SJSA1 (cell line): Measurements from ENCODE around the gene FAM228B. TPM values are rescaled to one million over a fixed set of nuclear protein-coding genes. Genes with fewer than 3 reads are reported as not detected.
"Not testable (repeated sequence)": the region's sequence is repeated elsewhere in the genome, so short reads cannot be mapped to it uniquely, and the experiment has no call there.

Experiments
- DNase-seq, 2 experiments: peaks; one replicate each; pipeline ENCODE4 v3.0.0-alpha.2; 2015 to 2020; ENCODE audit warnings: low spot score in 2 of 2, low read depth in 1 of 2
- H3K27ac ChIP-seq: fragments of 250-450 bp; sonication (Bioruptor Pico); 2 replicates; pipeline ENCODE4 v1.5.1; 2020; ENCODE audit warnings: mild to moderate bottlenecking, moderate library complexity
- H3K27me3 ChIP-seq: fragments of 250-450 bp; sonication (Bioruptor Pico); replicated peaks from 2 replicates; pipeline ENCODE4 v1.5.1; 2020; ENCODE audit warnings: mild to moderate bottlenecking, moderate library complexity
- H3K36me3 ChIP-seq: fragments of 250-450 bp; sonication (Bioruptor Pico); 2 replicates; pipeline ENCODE4 v1.5.1; 2020; ENCODE audit warnings: mild to moderate bottlenecking
- H3K4me1 ChIP-seq: fragments of 250-450 bp; sonication (Bioruptor Pico); replicated peaks from 2 replicates; pipeline ENCODE4 v1.6.1; 2021; ENCODE audit warnings: mild to moderate bottlenecking
- H3K4me3 ChIP-seq: fragments of 250-450 bp; sonication (Bioruptor Pico); 2 replicates; pipeline ENCODE4 v1.5.1; 2020; ENCODE audit warnings: mild to moderate bottlenecking
- H3K9me3 ChIP-seq: fragments of 250-450 bp; sonication (Bioruptor Pico); replicated peaks from 2 replicates; pipeline ENCODE4 v1.5.1; 2020; ENCODE audit warnings: mild to moderate bottlenecking
- total RNA-seq: library from RNA; depleted of rRNA; stranded (reverse); fragments of >200 nt; shearing (Covaris generic); gene quantifications from 2 replicates; pipeline ENCODE4 v1.2.3, GENCODE V29; 2014

FAM228B gene
- total RNA-seq, 1 experiment from 2014 or later, result 5.1 TPM

GRCh38 chr2:24110660-24111303, 12.5 kb upstream of the FAM228B start:
- no peak for DNase-seq
- Histone ChIP-seq H3K4me3 (no peak overlapping the region), H3K36me3 (no peaks in the 10 kb centered on the region), H3K9me3 (no peaks in the 10 kb centered on the region), H3K27me3 (no peaks in the 10 kb centered on the region), H3K27ac (no peak overlapping the region), H3K4me1 (no peaks in the 10 kb centered on the region)

- Histone ChIP-seq H3K4me3 (no peak overlapping the region), H3K27ac (no peak overlapping the region), H3K9me3 (no peaks in the 10 kb centered on the region), H3K36me3 (no peaks in the 10 kb centered on the region), H3K4me1 (no peaks in the 10 kb centered on the region), H3K27me3 (no peaks in the 10 kb centered on the region)
- no peak for DNase-seq
Measured at GRCh38 chr2:24111407-24111901, 11.8 kb upstream of the FAM228B start.

- no peak for DNase-seq
- Histone ChIP-seq H3K9me3 (no peaks in the 10 kb centered on the region), H3K4me3 (no peak overlapping the region), H3K36me3 (no peaks in the 10 kb centered on the region), H3K27ac (no peak overlapping the region), H3K27me3 (no peaks in the 10 kb centered on the region), H3K4me1 (no peaks in the 10 kb centered on the region)
Measured at GRCh38 chr2:24115057-24115456, 8.2 kb upstream of the FAM228B start.

- Histone ChIP-seq H3K9me3 (no peaks in the 10 kb centered on the region), H3K4me3 (no peak overlapping the region), H3K27ac (no peak overlapping the region), H3K27me3 (no peaks in the 10 kb centered on the region), H3K4me1 (peaks cover 6% of the 10 kb centered on the region), H3K36me3 (peaks cover under 1% of the 10 kb centered on the region; the same call in 1 of the 2 replicates)
- no peak for DNase-seq
Measured at GRCh38 chr2:24117902-24118301, 5.4 kb upstream of the FAM228B start.

- H3K27ac ChIP-seq, result no peak overlapping the region
- no peak for DNase-seq
- no peak overlapping the region for H3K4me3 ChIP-seq
Measured at GRCh38 chr2:24121066-24121465, 2.2 kb upstream of the FAM228B start.

DNA sequence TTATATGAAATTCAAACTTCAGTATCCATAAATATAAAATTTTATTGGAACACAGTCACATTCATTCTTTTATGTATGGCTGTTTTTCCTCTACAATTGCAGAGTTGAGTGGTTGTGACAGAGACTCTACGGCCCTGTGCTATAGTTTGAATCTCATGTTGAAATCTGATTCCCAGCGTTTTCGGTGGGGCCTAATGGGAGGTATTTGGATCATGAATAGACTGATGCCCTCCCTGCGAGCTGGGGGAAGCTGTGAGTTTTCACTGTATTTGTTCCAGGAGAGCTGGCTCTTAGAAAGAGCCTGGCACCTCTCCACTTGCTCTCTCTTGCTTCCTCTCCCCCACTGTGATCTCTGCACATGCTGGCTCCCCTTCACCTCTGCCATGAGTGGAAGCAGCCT, 1.8 kb upstream of the FAM228B start:
- H3K27ac ChIP-seq, result no peak overlapping the region
- H3K9me3 ChIP-seq, result peaks cover 4% of the 10 kb centered on the region; the same call in 1 of the 2 replicates
- H3K27me3 ChIP-seq, result no peaks in the 10 kb centered on the region
- no peak for DNase-seq
- peaks cover 27% of the 10 kb centered on the region for H3K4me1 ChIP-seq
- no peak overlapping the region for H3K4me3 ChIP-seq
- H3K36me3 ChIP-seq, result peaks cover 9% of the 10 kb centered on the region

More at GRCh38 chr2:24121066-24121465, 2.2 kb upstream of the FAM228B start:
- peaks cover 9% of the 10 kb centered on the region for H3K36me3 ChIP-seq
- peaks cover 4% of the 10 kb centered on the region; the same call in 1 of the 2 replicates for H3K9me3 ChIP-seq
- peaks cover 27% of the 10 kb centered on the region for H3K4me1 ChIP-seq
- H3K27me3 ChIP-seq, result no peaks in the 10 kb centered on the region

- no peak for DNase-seq
- Histone ChIP-seq H3K27ac (peak overlapping the region; percentile 91), H3K4me1 (peaks cover 27% of the 10 kb centered on the region)
Measured at GRCh38 chr2:24122366-24123194, 689 bp upstream of the FAM228B start.

GRCh38 chr2:24123922-24124580, 782 bp downstream of the FAM228B start:
- Histone ChIP-seq H3K27ac (peak overlapping the region; percentile 91), H3K27me3 (no peaks in the 10 kb centered on the region)
- peak in 1 of 2 experiments; percentile 80 for DNase-seq

More at GRCh38 chr2:24122366-24123194, 689 bp upstream of the FAM228B start:
- Histone ChIP-seq H3K4me3 (peak overlapping the region; percentile 98), H3K36me3 (peaks cover 9% of the 10 kb centered on the region), H3K27me3 (no peaks in the 10 kb centered on the region), H3K9me3 (peaks cover 4% of the 10 kb centered on the region; the same call in 1 of the 2 replicates)

GRCh38 chr2:24125956-24126355, 2.7 kb downstream of the FAM228B start:
- Histone ChIP-seq H3K4me1 (peaks cover 27% of the 10 kb centered on the region), H3K4me3 (no peak overlapping the region), H3K9me3 (peaks cover 4% of the 10 kb centered on the region; the same call in 1 of the 2 replicates), H3K36me3 (peaks cover 9% of the 10 kb centered on the region), H3K27me3 (no peaks in the 10 kb centered on the region), H3K27ac (no peak overlapping the region)
- no peak for DNase-seq

More at GRCh38 chr2:24123922-24124580, 782 bp downstream of the FAM228B start:
- H3K36me3 ChIP-seq, result peaks cover 9% of the 10 kb centered on the region
- H3K9me3 ChIP-seq, result peaks cover 4% of the 10 kb centered on the region; the same call in 1 of the 2 replicates
- H3K4me1 ChIP-seq, result peaks cover 27% of the 10 kb centered on the region
- H3K4me3 ChIP-seq, result peak overlapping the region; percentile 98

DNA sequence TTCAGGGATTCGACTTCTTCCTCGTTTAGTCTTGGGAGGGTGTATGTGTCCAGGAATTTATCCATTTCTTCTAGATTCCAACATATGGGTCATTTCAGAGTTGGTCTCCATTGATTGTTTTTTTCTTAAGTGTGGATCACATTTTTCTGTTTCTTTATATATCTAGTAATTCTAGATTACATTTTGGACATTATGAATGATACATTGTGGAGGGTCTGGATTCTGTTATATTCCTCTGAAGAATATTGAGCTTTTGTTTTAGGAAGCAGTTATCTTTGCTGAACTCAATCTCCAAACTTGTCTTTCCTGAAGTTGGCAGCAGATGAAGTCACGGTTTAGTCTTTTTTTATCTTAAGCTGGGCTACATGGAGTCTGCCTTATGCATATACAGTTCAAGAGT, 9.3 kb downstream of the FAM228B start:
- no peaks in the 10 kb centered on the region for H3K9me3 ChIP-seq
- H3K27me3 ChIP-seq, result no peaks in the 10 kb centered on the region

DNA sequence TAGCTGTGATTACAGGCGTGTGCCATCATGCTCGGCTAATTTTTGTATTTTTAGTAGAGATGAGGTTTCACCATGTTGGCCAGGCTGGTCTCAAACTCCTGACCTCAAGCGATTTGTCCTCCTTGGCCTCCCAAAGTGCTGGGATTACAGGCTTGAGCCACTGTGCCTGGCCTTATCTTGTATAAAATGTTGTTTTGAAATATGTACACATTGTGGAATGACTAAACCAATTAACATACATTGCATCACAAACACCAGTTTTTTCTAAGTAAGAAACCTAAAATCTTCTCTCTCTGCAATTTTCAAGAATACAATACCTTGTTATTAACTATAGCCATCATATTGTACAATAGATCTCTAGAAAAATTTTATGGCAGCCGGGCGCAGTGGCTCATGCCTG, 17.0 kb downstream of the FAM228B start:
- DNase-seq, H3K27me3 ChIP-seq, H3K36me3 ChIP-seq, H3K27ac ChIP-seq, H3K9me3 ChIP-seq, H3K4me3 ChIP-seq, H3K4me1 ChIP-seq: not testable (repeated sequence)

More for the DNA sequence above, 9.3 kb downstream of the FAM228B start:
- Histone ChIP-seq H3K27ac (no peak overlapping the region), H3K36me3 (no peaks in the 10 kb centered on the region), H3K4me1 (no peaks in the 10 kb centered on the region), H3K4me3 (no peak overlapping the region)
- DNase-seq, result no peak

GRCh38 chr2:24147364-24147763, 24.1 kb downstream of the FAM228B start:
- H3K4me3 ChIP-seq, result no peak overlapping the region
- H3K27ac ChIP-seq, result no peak overlapping the region
- no peak for DNase-seq
- H3K36me3 ChIP-seq, result peaks cover 8% of the 10 kb centered on the region; the same call in 1 of the 2 replicates
- H3K9me3 ChIP-seq, result no peaks in the 10 kb centered on the region; the same call in 1 of the 2 replicates
- H3K4me1 ChIP-seq, result no peaks in the 10 kb centered on the region
- H3K27me3 ChIP-seq, result no peaks in the 10 kb centered on the region

GRCh38 chr2:24152413-24153197, 29.3 kb downstream of the FAM228B start:
- no peak for DNase-seq
- H3K9me3 ChIP-seq, result no peaks in the 10 kb centered on the region; the same call in 1 of the 2 replicates
- H3K4me1 ChIP-seq, result no peaks in the 10 kb centered on the region
- H3K27me3 ChIP-seq, result no peaks in the 10 kb centered on the region
- H3K27ac ChIP-seq, result no peak overlapping the region
- peaks cover 10% of the 10 kb centered on the region; the same call in 1 of the 2 replicates for H3K36me3 ChIP-seq
- no peak overlapping the region for H3K4me3 ChIP-seq
